Stomach (tissue), 4 donors: Measurements from ENCODE around the gene COLQ.

ENCODE experiments used
- POLR2A ChIP-seq, 4 donors: fragments of 450-650 bp; IDR thresholded peaks; one replicate each; pipeline ENCODE4 v1.6.1; 2016; ENCODE audit warnings: antibody characterized with exemption in 4 of 4, control low read depth in 2 of 4, mild to moderate bottlenecking in 1 of 4, moderate library complexity in 1 of 4
- POLR2AphosphoS5 ChIP-seq, 3 donors: sonication (generic); formaldehyde crosslinking; IDR thresholded peaks; one replicate each; pipeline ENCODE4 v1.6.1; 2016; ENCODE audit warnings: antibody characterized with exemption in 3 of 3
- TF ChIP-seq, protein P1 (sequence below), 7 experiments: fragments of 450-650 bp in 4 of 7; fragments of 200-600 bp in 3 of 7; sonication (generic) in 3 of 7; IDR thresholded peaks; one replicate each; pipeline ENCODE4 v1.5.1; 2016 to 2019; ENCODE audit warnings: antibody characterized with exemption in 7 of 7, control low read depth in 2 of 7, mild to moderate bottlenecking in 1 of 7

DNA sequence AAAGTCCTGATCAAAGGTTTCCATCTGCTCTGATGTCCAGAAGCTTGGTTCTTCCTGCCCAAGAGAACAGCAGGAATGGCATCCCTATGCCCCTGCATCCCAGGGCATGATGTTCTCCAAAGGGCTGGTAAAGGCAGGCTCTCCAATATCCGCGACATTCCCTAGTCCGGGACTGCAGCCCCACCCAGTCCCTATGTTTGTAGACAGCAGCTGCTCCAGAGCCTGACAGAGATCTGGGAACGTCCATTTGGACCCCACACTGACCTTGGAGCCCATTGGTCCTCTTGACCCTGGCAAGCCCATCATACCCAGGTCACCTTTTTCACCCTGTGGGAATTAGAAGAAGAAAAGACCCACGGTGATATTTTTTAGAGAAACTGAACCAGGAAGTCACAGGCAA lies 46.3 kb downstream of the COLQ start:
- TF ChIP-seq POLR2AphosphoS5 (IDR thresholded peaks at IDR 0.05) (no peak), POLR2A (IDR thresholded peaks at IDR 0.05) (no peak)
- TF ChIP-seq, protein P1, sequence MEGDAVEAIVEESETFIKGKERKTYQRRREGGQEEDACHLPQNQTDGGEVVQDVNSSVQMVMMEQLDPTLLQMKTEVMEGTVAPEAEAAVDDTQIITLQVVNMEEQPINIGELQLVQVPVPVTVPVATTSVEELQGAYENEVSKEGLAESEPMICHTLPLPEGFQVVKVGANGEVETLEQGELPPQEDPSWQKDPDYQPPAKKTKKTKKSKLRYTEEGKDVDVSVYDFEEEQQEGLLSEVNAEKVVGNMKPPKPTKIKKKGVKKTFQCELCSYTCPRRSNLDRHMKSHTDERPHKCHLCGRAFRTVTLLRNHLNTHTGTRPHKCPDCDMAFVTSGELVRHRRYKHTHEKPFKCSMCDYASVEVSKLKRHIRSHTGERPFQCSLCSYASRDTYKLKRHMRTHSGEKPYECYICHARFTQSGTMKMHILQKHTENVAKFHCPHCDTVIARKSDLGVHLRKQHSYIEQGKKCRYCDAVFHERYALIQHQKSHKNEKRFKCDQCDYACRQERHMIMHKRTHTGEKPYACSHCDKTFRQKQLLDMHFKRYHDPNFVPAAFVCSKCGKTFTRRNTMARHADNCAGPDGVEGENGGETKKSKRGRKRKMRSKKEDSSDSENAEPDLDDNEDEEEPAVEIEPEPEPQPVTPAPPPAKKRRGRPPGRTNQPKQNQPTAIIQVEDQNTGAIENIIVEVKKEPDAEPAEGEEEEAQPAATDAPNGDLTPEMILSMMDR (IDR thresholded peaks at IDR 0.05) = no peak
